Uterus (tissue), 4 donors: ENCODE measurements around the gene PSMG4. TPM values are rescaled to one million over a fixed set of nuclear protein-coding genes. Genes with fewer than 3 reads are reported as not detected.

ENCODE experiments used
- DNase-seq, 2 donors: peaks; one replicate each; pipeline ENCODE4 v3.0.0-alpha.2; 2019 to 2020
- H3K27ac ChIP-seq, 2 donors: fragments of 200-600 bp; sonication (generic); 1 replicate in 1 of 2; 2 replicates in 1 of 2; pipeline ENCODE4 v1.5.1; 2016 to 2018
- H3K27me3 ChIP-seq, 2 donors: fragments of 200-600 bp; sonication (generic); one replicate each; pipeline ENCODE4 v1.5.1; 2018 to 2019; ENCODE audit warnings: control low read depth in 1 of 2
- H3K36me3 ChIP-seq, 2 donors: fragments of 200-600 bp; sonication (generic); one replicate each; pipeline ENCODE4 v1.5.1; 2019; ENCODE audit warnings: control low read depth in 1 of 2
- H3K4me1 ChIP-seq, 2 donors: fragments of 200-600 bp; sonication (generic); one replicate each; pipeline ENCODE4 v1.5.1; 2018 to 2019; ENCODE audit warnings: control low read depth in 1 of 2
- H3K4me3 ChIP-seq, 2 donors: fragments of 200-600 bp; sonication (generic); 1 replicate in 1 of 2; 2 replicates in 1 of 2; pipeline ENCODE4 v1.5.1; 2018 to 2019; ENCODE audit warnings: mild to moderate bottlenecking in 1 of 2
- H3K9me3 ChIP-seq, 2 donors: fragments of 200-600 bp; sonication (generic); one replicate each; pipeline ENCODE4 v1.5.1; 2019; ENCODE audit warnings: control low read depth in 1 of 2
- POLR2A ChIP-seq, 2 donors: fragments of 450-650 bp; IDR thresholded peaks; one replicate each; pipeline ENCODE4 v1.6.1; 2016; ENCODE audit warnings: antibody characterized with exemption in 2 of 2, mild to moderate bottlenecking in 1 of 2, moderate library complexity in 1 of 2
- intact Hi-C: fragments of 100-400 bp; cut with DNase I; formaldehyde crosslinking; loops from one replicate; pipeline ENCODE4 v1.15.1; 2023; ENCODE audit warnings: low total_unique reads
- total RNA-seq, 4 donors: library from RNA; depleted of rRNA in 3 of 4; stranded (reverse); fragments of >200 nt in 3 of 4; gene quantifications; one replicate each; pipeline versions ENCODE4 v1.1.0 to v1.2.4, GENCODE V29; 2014 to 2023
- TF ChIP-seq, protein P1 (sequence below), 4 experiments: fragments of 200-600 bp in 2 of 4; fragments of 450-650 bp in 2 of 4; sonication (generic) in 2 of 4; IDR thresholded peaks; one replicate each; pipeline ENCODE4 v1.5.1; 2016 to 2019; ENCODE audit warnings: antibody characterized with exemption in 4 of 4, mild to moderate bottlenecking in 2 of 4, moderate library complexity in 1 of 4
- donor health status: DM: yes; HTN: yes; CAD: no.

The PSMG4 gene
- total RNA-seq, 4 donors from 2014 or later: 13.1 to 49.4 (median 28.0) TPM

- Histone ChIP-seq H3K36me3 (no peaks in the 10 kb centered on the region), H3K27ac (no peak overlapping the region), H3K4me1 (no peaks in the 10 kb centered on the region), H3K4me3 (no peak overlapping the region), H3K27me3 (no peaks in the 10 kb centered on the region), H3K9me3 (no peaks in the 10 kb centered on the region)
- TF ChIP-seq, protein P1, sequence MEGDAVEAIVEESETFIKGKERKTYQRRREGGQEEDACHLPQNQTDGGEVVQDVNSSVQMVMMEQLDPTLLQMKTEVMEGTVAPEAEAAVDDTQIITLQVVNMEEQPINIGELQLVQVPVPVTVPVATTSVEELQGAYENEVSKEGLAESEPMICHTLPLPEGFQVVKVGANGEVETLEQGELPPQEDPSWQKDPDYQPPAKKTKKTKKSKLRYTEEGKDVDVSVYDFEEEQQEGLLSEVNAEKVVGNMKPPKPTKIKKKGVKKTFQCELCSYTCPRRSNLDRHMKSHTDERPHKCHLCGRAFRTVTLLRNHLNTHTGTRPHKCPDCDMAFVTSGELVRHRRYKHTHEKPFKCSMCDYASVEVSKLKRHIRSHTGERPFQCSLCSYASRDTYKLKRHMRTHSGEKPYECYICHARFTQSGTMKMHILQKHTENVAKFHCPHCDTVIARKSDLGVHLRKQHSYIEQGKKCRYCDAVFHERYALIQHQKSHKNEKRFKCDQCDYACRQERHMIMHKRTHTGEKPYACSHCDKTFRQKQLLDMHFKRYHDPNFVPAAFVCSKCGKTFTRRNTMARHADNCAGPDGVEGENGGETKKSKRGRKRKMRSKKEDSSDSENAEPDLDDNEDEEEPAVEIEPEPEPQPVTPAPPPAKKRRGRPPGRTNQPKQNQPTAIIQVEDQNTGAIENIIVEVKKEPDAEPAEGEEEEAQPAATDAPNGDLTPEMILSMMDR (IDR thresholded peaks at IDR 0.05): no peak
- no peak for TF ChIP-seq POLR2A (IDR thresholded peaks at IDR 0.05)
- intact Hi-C loops: no loop called here
- DNase-seq: no peak
Observed at GRCh38 chr6:3268680-3269079, 9.9 kb downstream of the PSMG4 start.

DNA sequence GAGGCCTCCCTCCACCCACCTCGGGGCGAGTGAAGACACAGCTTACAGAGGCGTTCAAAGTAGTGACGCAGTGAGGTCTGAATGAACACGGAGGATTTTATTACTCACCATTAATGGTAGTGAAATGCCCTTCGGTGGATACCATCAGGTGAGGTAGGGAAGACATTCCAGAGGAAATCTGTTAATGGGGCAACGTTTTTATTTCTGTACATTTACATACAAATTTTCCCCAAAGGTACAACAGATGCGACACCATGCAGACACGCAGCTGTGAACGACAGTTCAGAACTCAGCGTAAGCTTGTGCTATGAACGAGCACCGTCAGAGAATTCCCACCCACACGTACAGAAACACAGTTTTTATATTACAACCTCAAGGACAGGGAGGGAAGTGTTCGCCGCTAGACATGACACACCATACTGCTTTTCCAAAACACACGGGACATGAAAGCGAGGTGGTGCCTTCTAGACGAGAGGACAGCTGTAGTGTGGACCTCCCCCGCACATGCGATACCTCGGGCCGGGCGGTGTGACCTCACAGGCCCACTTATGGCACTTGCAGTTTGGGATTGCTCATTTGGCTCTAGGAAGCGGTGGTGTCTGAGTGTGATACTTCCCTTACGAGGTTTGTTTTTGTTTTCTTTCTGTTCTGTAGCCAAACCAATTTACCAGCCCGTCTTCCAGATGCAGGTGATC is 10.7 kb downstream of the PSMG4 start:
- H3K4me1 ChIP-seq: no peaks in the 10 kb centered on the region
- no peaks in the 10 kb centered on the region for H3K9me3 ChIP-seq
- intact Hi-C loops: no loop called here
- no peak for TF ChIP-seq POLR2A (IDR thresholded peaks at IDR 0.05)
- TF ChIP-seq, protein P1 (IDR thresholded peaks at IDR 0.05): no peak
- DNase-seq: no peak
- no peaks in the 10 kb centered on the region for H3K27me3 ChIP-seq
- H3K4me3 ChIP-seq: no peak overlapping the region
- no peaks in the 10 kb centered on the region for H3K36me3 ChIP-seq
- no peak overlapping the region for H3K27ac ChIP-seq

GRCh38 chr6:3270258-3270657 is 11.5 kb downstream of the PSMG4 start:
- no peak for DNase-seq
- no peaks in the 10 kb centered on the region for H3K4me1 ChIP-seq
- no peaks in the 10 kb centered on the region for H3K27me3 ChIP-seq
- TF ChIP-seq, protein P1 (IDR thresholded peaks at IDR 0.05): no peak
- no peak for TF ChIP-seq POLR2A (IDR thresholded peaks at IDR 0.05)
- no peak overlapping the region for H3K27ac ChIP-seq
- H3K36me3 ChIP-seq: no peaks in the 10 kb centered on the region
- no peaks in the 10 kb centered on the region for H3K9me3 ChIP-seq
- intact Hi-C loops: loop anchor here (10.0 kb wide), 1 partner anchor 725 kb away; no protein-coding TSS in a partner anchor
- no peak overlapping the region for H3K4me3 ChIP-seq

DNA sequence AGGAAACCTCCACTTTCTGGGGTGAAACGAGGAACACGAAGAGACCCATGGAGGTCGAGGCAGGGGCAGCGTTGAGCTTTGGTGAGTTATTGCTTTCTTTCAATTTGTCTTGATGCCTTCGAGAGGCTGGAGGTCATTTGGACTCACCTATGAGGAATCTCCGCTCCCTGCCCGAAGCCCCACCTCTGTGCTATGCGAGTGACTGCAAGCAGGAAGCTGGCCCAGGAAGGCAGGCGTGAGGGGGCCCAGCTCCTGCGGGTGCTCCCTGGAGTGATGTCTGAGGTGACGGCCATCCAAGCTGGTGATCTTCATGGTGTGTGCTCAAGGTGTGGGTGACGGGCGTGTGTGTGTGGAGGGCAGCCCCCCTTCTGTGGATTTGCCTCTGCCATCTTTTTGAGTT is 13.0 kb downstream of the PSMG4 start:
- Histone ChIP-seq H3K36me3 (no peaks in the 10 kb centered on the region), H3K4me3 (no peak overlapping the region), H3K9me3 (no peaks in the 10 kb centered on the region), H3K4me1 (no peaks in the 10 kb centered on the region), H3K27ac (no peak overlapping the region), H3K27me3 (no peaks in the 10 kb centered on the region)
- TF ChIP-seq POLR2A (IDR thresholded peaks at IDR 0.05): no peak
- TF ChIP-seq, protein P1 (IDR thresholded peaks at IDR 0.05): no peak
- intact Hi-C loops: loop anchor here (10.0 kb wide), 1 partner anchor 723 kb away; no protein-coding TSS in a partner anchor
- no peak for DNase-seq

DNA sequence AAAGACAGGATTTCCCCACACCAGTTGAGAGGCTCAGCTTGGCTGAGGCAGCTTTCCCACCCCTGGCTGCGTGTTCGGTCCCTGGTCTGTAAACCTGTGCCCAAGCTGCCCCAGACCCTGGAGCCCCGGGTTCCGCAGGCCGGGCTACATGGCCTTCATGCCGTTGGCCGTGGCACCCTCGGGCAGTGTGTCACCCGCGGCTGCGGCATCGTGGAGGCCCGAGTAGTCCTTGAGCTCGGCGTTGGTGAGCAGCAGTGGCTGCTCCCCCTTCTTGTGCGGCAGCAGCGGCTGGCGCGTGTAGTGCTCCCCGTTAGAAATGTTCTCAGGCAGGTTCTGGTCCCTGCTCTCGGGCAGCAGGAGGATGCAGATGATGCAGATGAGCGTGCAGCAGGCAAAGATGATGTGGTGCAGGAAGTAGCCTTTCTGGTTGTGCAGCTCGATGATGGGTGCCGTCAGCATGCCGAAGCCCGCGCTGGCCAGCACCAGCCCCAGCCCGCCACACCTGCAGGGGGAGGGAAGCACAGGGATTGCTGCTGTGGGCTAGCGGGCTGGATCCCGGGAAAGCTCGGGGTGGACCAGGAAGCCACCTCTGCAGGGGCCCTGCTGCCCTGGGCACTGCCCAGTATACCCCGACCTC is 14.3 kb downstream of the PSMG4 start:
- H3K27me3 ChIP-seq: no peaks in the 10 kb centered on the region
- DNase-seq: no peak
- H3K27ac ChIP-seq: no peak overlapping the region
- intact Hi-C loops: loop anchor here (10.0 kb wide), 1 partner anchor 722 kb away; no protein-coding TSS in a partner anchor
- no peaks in the 10 kb centered on the region for H3K36me3 ChIP-seq
- H3K9me3 ChIP-seq: no peaks in the 10 kb centered on the region
- H3K4me1 ChIP-seq: no peaks in the 10 kb centered on the region
- H3K4me3 ChIP-seq: no peak overlapping the region
- TF ChIP-seq POLR2A (IDR thresholded peaks at IDR 0.05): no peak
- TF ChIP-seq, protein P1 (IDR thresholded peaks at IDR 0.05): no peak
